Activated effector memory CD4-positive, alpha-beta T cell treated with Interleukin-2 at 50 U/mL for 16 hours (primary cell): ENCODE results near the gene MAP2K3.
A peak's percentile ranks its signal among the peaks of the same experiment; 100 is the strongest.

Experiments
- DNase-seq: peaks from one replicate; pipeline ENCODE4 v3.0.0-alpha.2; 2020

MAP2K3 gene

GRCh38 chr17:21284319-21285163 is at the start of gene MAP2K3:
Gene MAP2K3, plus strand, starts transcription at chr17:21284711. Its CDS starts 210 bp downstream, at chr17:21284921.
- peak; percentile 94 for DNase-seq

DNA sequence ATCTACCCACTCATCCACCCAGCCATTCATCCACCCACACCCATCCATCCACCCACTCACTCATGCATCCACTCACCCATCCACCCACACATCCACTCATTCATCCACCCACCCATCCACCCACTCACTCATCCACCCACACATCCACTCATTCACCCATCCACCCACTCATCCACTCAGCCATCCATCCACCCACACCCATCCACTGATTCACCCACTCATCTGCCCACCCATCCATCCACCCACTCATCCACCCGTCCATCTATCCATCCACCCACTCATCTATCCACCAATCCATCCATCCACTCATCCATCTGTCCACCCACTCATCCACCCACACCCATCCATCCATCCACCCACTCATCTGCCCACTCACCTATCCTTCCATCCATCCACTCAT is 48.6 kb upstream of the MAP2K3 start:
- DNase-seq, result no peak

DNA sequence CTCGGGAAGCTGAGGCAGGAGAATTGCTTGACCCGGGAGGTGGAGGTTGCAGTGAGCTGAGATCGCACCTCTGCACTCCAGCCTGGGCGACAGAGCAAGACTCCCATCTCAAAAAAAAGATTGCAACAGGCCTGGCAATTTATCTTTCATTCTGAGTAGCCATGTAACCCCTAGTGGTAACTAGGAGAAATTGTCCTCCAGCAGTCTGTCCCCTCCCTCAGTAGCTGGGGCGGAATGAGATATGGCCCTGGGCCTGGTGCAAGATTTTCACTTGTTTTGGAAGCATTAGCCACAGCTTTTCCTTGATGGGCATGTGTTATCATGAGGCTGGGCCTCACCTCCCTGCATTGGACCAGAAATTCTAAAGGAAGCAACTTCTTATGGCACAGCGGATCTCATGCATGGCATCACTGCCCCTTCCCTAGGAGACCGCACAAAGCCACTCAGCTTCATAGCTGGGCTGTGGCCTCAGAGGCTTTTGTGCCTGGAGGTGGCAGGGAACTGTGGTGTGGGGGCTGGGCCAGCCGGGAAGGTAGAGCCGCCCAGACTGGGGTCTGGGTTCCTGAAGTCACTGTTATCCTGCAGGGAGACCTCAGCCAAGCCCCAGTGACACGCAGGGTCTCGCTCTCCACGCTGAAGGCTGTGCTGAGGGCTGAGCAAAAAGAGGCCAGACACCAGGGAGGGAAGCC is 44.7 kb upstream of the MAP2K3 start:
- no peak for DNase-seq

DNA sequence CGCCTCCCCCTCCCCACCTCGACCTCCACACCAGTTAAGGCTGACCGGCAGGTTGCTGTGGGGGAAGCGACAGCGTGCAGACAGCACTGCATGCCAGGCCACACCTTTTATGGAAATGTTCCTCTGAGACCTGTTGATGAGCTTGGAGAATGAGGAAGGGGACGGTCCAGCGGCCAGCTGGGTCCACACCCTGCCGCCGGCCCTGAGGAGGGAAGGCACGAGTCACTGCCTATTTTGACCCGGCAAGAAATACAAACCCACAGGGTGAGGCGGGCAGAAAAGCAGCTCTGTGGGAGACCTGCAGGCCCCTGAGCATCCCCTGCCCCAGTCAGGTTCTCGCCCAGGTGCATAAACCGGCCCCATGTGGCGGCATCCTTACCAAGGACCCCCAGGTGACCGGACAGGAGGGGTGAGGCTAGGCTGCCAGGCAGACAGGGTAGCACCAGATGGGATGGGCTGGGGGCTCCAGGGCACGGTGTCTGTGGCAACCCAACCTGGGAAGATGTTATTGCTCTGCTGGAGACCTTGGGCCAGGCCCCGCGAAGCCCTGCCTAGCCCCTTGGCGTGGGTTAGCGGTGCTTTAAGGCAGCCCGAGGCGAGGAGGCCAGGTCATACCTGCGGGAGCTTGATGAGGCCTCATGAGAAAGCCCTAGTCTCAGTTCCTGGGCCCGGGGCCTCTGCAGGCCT is 44.0 kb upstream of the MAP2K3 start:
- no peak for DNase-seq

- DNase-seq, result no peak
Measured at GRCh38 chr17:21241564-21241963, 42.9 kb upstream of the MAP2K3 start.

GRCh38 chr17:21242026-21242697 is 42.3 kb upstream of the MAP2K3 start:
- DNase-seq, result no peak

DNA sequence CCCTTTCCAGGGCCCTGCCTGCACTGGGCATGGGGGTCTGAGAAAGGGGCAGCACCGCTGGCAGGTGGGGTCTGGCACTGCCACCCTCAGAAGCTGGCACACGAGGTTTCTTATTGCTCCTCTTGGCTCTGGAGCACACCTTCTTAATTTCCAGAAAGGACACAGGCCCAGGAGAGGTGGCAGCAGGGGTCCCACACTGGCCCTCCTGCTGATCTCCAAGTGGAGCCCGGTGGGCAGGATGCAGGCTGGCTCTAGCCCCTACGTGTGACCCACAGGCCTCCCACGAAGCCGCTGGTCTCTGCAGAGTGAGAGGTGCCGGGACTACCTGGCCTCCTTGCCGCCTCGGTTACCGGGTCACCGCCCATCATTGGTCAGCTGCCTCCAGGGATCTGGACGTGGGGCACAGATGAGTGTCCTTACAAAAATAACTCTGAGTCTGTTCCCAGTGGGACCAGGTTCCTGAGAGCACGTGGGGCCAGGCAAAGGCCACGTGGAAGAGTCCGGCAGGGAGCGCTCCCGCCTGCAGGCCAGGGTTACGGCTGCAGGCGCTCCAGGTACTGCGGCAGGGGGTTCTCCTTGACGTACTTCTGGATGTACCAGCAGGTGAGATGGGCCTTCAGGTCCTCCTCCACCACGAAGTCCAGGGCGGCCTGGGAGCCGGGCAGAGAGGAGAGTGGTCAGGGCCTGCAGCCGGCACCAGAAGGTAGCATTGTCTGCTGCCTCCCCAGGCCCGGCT is 41.6 kb upstream of the MAP2K3 start:
- no peak for DNase-seq

DNA sequence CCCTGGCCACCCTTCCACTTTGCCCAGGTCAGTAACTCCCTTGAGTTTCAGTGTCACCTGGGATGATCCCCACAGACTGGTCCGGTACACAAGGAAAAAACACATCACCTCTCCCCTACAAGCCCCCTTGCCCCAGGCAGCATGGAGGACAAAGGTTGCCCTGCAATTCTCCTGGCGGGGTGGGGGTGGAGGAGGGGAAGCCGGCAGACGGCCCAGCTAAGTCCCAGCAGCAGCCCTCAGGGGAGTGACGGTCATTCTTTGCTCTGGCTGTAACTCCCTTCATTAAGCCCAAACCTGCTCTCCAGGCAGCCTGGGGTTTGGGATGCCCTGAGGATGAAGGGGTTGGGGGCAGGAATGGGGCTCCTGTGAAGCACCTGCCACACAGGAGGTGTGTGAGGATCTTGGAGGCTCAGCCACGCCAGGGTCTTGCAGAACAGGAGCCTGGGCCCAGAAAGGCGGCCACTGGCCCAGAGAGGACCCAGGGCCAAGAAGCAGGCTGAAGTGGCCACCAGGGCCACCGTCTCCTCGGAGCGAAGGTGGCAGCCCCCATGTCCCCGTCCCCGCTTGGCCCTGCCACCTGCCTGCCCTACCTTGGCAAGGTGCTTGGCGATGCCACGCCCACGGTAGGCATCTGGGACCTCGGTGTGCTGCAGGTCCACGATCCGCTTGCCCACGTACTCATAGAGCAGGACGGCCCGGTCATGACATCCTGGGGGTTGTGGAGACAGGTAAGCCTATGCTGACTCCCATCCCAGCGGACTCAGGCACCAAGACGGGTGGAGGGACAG is 40.8 kb upstream of the MAP2K3 start:
- no peak for DNase-seq

GRCh38 chr17:21245639-21246084 is 38.8 kb upstream of the MAP2K3 start:
- DNase-seq, result no peak

DNA sequence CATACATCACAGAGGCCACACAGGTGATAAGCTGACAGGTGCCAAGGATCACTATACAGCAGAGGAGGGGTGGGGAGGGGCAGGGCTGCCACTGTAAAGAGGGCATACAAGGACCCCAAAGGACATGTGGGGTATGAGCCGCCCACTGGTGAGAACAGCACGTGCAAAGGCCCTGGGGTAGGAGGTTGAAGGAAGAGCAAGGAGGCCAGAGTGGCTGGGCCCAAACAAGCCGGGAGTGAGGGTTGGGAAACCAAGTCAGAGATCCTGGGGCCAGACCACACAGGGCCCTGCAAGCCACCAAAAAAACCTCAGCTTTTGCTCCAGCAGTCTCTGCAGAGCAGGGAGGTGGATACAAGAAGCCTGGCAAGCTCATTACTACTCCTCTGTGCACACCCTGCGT is 37.8 kb upstream of the MAP2K3 start:
- no peak for DNase-seq

DNA sequence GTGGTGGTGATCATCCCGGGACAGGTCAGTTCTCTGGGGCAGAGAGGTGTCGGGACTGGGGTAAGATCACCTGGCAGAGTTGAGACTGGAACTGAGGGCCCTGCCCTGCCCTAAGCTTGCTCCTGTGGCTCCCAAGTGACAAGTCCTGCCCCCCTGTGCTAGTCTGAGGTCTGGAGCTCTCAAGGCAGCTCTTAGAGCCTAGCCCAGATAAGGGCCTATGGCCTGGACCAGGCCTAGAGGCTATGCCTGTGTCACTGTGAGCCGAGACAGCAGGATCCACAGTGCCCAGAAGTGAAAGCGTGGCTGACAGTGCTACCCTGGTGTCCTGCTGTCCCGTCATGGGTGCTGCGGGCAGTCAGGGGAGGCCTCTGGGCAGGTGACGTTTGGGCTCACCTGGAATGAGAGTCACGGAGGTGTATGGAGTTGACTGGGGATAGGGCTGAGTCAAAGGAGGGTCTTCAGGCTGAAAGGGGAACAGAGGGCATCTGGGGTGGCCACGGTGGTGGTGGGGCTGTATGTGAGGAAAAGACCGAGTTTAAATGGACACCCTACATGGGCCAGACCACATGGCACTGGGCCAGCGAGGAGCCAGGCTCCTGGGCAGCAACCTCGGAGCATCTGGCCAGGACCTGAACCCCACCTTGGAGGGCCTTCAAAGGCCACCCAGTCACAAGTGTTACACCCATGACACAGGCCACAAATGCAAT is 36.8 kb upstream of the MAP2K3 start:
- no peak for DNase-seq

- no peak for DNase-seq
Measured at GRCh38 chr17:21248500-21248899, 36.0 kb upstream of the MAP2K3 start.

GRCh38 chr17:21249086-21249795 is 35.3 kb upstream of the MAP2K3 start:
- DNase-seq, result no peak

DNA sequence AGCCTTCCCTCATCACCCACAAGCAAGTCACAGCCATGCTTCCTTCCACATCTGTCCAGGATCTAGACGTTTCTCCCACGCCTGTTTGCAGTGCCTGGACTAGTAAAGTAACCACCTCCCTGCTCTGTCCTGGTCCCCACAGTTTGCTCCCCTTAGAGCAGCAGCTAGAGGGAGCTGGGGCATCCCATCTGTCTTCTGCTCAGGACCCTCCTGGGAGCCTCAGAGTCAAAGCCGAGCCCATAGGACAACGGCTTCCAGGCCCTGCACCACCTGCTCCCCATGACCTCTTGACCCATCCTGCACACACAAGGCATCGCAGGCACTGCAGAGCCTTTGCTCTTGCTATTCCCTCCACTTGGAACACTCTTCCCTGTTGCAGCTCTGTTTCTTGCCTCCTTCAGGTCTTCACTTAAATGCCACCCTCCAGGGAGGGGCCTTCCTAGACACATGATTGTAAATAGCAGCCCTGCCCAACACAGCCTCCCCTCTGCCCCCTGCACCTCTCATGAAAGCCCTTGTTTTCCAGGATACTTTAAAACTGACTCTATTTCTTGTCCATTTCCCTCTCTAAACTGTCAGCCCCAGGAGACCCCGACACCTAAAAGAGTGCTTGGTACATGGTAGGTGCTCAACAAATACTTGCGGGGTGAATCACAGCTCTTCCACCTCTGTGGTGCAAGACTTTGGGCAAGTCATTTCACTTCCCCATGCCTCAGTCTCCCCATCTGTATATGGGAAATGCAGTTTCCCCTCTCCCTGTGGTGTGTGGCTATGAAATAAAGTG is 34.4 kb upstream of the MAP2K3 start:
- no peak for DNase-seq

- no peak for DNase-seq
Measured at GRCh38 chr17:21250854-21251253, 33.7 kb upstream of the MAP2K3 start.

GRCh38 chr17:21251337-21252010 is 33.0 kb upstream of the MAP2K3 start:
- no peak for DNase-seq

- DNase-seq, result no peak
Measured at GRCh38 chr17:21252289-21252795, 32.2 kb upstream of the MAP2K3 start.
